Upper lobe of right lung (tissue), 1 donor: ENCODE measurements around the gene UPF1. TPM values are rescaled to one million over a fixed set of nuclear protein-coding genes. Genes with fewer than 3 reads are reported as not detected.
"Not testable (repeated sequence)": the region's sequence is repeated elsewhere in the genome, so short reads cannot be mapped to it uniquely, and the experiment has no call there.

ENCODE experiments used
- ATAC-seq: fragments of 200-7000 bp; cut with Tn5 transposase; one replicate; pipeline ENCODE4 v1.9.1; 2020; ENCODE audit warnings: mild to moderate bottlenecking, moderate library complexity
- DNase-seq: peaks from one replicate; pipeline ENCODE4 v3.0.0-alpha.2; 2020
- H3K27ac ChIP-seq: fragments of 200-600 bp; one replicate; pipeline ENCODE4 v1.8.0; 2022
- H3K27me3 ChIP-seq: fragments of 200-600 bp; one replicate; pipeline ENCODE4 v1.8.0; 2022; ENCODE audit warnings: mild to moderate bottlenecking
- H3K36me3 ChIP-seq: fragments of 200-600 bp; one replicate; pipeline ENCODE4 v1.8.0; 2022
- H3K4me1 ChIP-seq: fragments of 200-600 bp; one replicate; pipeline ENCODE4 v1.8.0; 2022
- H3K4me3 ChIP-seq: fragments of 200-600 bp; one replicate; pipeline ENCODE4 v1.8.0; 2022; ENCODE audit warnings: mild to moderate bottlenecking
- H3K9me3 ChIP-seq: fragments of 200-600 bp; one replicate; pipeline ENCODE4 v1.8.0; 2022
- CTCF ChIP-seq: fragments of 200-600 bp; IDR thresholded peaks from one replicate; pipeline ENCODE4 v1.8.0; 2022; ENCODE audit warnings: antibody characterized with exemption
- intact Hi-C: fragments of 100-400 bp; cut with DNase I; formaldehyde crosslinking; loops from one replicate; pipeline ENCODE4 v1.11.0; 2022
- total RNA-seq: library from RNA; stranded (reverse); fragmentation: NEBNext Ultra II Directional; extraction: Animal tissue kit (Norgen Biotek cat#: 25700); gene quantifications from one replicate; pipeline ENCODE4 v1.2.1, GENCODE V29; 2021
- donor health status: DM: no; HTN: yes; CAD: no; lungs with severe emphysema.

The UPF1 gene
- total RNA-seq, 1 donor from 2014 or later = 80.8 TPM

- ATAC-seq (no peak), DNase-seq (no peak)
- no peaks in the 10 kb centered on the region for H3K36me3 ChIP-seq
- no peaks in the 10 kb centered on the region for H3K27me3 ChIP-seq
- no peak overlapping the region for H3K4me3 ChIP-seq
- no peaks in the 10 kb centered on the region for H3K9me3 ChIP-seq
- H3K4me1 ChIP-seq = peaks cover 9% of the 10 kb centered on the region
- no peak for TF ChIP-seq CTCF
- intact Hi-C loops = no loop called here
- H3K27ac ChIP-seq = no peak overlapping the region
Observed at GRCh38 chr19:18814063-18814462, 17.7 kb upstream of the UPF1 start.

GRCh38 chr19:18815673-18816072 is 16.1 kb upstream of the UPF1 start:
- DNase-seq (no peak), ATAC-seq (no peak)
- intact Hi-C loops = no loop called here
- no peak overlapping the region for H3K4me3 ChIP-seq
- H3K27ac ChIP-seq = no peak overlapping the region
- no peaks in the 10 kb centered on the region for H3K36me3 ChIP-seq
- no peaks in the 10 kb centered on the region for H3K4me1 ChIP-seq
- no peaks in the 10 kb centered on the region for H3K27me3 ChIP-seq
- no peaks in the 10 kb centered on the region for H3K9me3 ChIP-seq
- no peak for TF ChIP-seq CTCF

- ATAC-seq, H3K9me3 ChIP-seq, H3K4me1 ChIP-seq, H3K27me3 ChIP-seq, DNase-seq, intact Hi-C loops, H3K27ac ChIP-seq, H3K36me3 ChIP-seq, H3K4me3 ChIP-seq: not testable (repeated sequence)
Observed at GRCh38 chr19:18816645-18817044, 15.1 kb upstream of the UPF1 start.

GRCh38 chr19:18817574-18817973 is 14.2 kb upstream of the UPF1 start:
- no peaks in the 10 kb centered on the region for H3K4me1 ChIP-seq
- TF ChIP-seq CTCF = no peak
- H3K9me3 ChIP-seq = no peaks in the 10 kb centered on the region
- H3K36me3 ChIP-seq = no peaks in the 10 kb centered on the region
- no peak for ATAC-seq
- H3K4me3 ChIP-seq = no peak overlapping the region
- intact Hi-C loops = no loop called here
- no peaks in the 10 kb centered on the region for H3K27me3 ChIP-seq
- H3K27ac ChIP-seq = no peak overlapping the region
- DNase-seq = no peak

GRCh38 chr19:18828786-18829185 is 3.0 kb upstream of the UPF1 start:
- peaks cover 8% of the 10 kb centered on the region for H3K4me1 ChIP-seq
- no peaks in the 10 kb centered on the region for H3K36me3 ChIP-seq
- H3K27ac ChIP-seq = no peak overlapping the region
- DNase-seq (no peak), ATAC-seq (no peak)
- no peaks in the 10 kb centered on the region for H3K27me3 ChIP-seq
- no peak for TF ChIP-seq CTCF
- intact Hi-C loops = no loop called here
- no peak overlapping the region for H3K4me3 ChIP-seq
- peaks cover 5% of the 10 kb centered on the region for H3K9me3 ChIP-seq

GRCh38 chr19:18830488-18830887 is 1.3 kb upstream of the UPF1 start:
- no peak overlapping the region for H3K27ac ChIP-seq
- H3K36me3 ChIP-seq = no peaks in the 10 kb centered on the region
- DNase-seq (no peak), ATAC-seq (no peak)
- no peak for TF ChIP-seq CTCF
- H3K27me3 ChIP-seq = no peaks in the 10 kb centered on the region
- H3K4me3 ChIP-seq = no peak overlapping the region
- peaks cover 23% of the 10 kb centered on the region for H3K4me1 ChIP-seq
- H3K9me3 ChIP-seq = peaks cover 5% of the 10 kb centered on the region
- intact Hi-C loops = no loop called here
